Measurements from ENCODE around the gene ZSWIM8.

Gene ZSWIM8

DNA sequence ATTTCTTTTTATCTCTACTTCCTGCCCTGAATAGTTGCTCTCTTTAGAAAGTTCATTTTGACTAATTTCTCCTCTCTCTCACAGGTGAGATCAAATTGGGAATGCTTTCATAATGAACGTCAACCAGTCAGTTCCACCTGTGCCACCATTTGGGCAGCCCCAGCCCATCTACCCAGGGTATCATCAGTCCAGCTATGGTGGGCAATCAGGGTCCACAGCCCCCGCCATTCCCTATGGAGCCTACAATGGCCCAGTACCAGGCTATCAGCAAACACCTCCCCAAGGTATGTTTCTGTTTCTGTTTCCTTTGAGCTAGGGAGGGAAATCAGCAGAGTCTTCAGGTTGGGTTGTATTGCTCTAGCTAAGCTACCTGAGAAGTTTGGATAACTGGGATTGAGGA lies 38.7 kb upstream of the ZSWIM8 start:
- no peak for DNase-seq (ENCODE audit: low spot score)
- TF ChIP-seq CTCF (IDR thresholded peaks at IDR 0.05; ENCODE audit: borderline replicate concordance, control extremely low read depth, extremely low read depth, insufficient read depth, missing control alignments) = no peak

GRCh38 chr10:73750819-73751218 lies 34.6 kb upstream of the ZSWIM8 start:
- no peak for TF ChIP-seq CTCF (IDR thresholded peaks at IDR 0.05; ENCODE audit: borderline replicate concordance, control extremely low read depth, extremely low read depth, insufficient read depth, missing control alignments)
- in situ Hi-C loops (cut with MboI; ENCODE audit: low sequenced_read_pairs, unreplicated experiment) = no loop called here
- no peak for DNase-seq (ENCODE audit: low spot score)

More for the DNA sequence above, 38.7 kb upstream of the ZSWIM8 start:
- in situ Hi-C loops (cut with MboI; ENCODE audit: low sequenced_read_pairs, unreplicated experiment) = no loop called here

DNA sequence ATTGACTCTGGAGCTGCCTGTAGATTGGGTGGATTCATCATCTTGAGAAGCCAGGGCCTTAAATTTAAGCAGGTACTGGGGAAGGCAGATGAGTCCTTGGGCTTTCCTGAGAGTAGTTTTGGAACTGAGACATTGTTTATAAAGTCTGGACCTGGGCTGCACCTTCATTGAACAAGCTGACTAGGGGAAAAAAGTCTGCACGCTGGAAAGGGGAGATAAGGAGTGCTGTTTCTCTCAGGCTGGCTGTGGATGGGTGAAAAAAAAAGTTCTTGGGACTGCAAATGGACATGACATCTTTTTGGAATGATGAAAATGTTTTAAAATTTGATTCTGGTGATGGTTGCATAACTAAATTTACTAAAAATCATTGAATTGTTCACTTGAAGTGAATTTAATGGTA lies 29.2 kb upstream of the ZSWIM8 start:
- in situ Hi-C loops (cut with MboI; ENCODE audit: low sequenced_read_pairs, unreplicated experiment) = no loop called here
- no peak for DNase-seq (ENCODE audit: low spot score)
- no peak for TF ChIP-seq CTCF (IDR thresholded peaks at IDR 0.05; ENCODE audit: borderline replicate concordance, control extremely low read depth, extremely low read depth, insufficient read depth, missing control alignments)

- in situ Hi-C loops (cut with MboI; ENCODE audit: low sequenced_read_pairs, unreplicated experiment) = no loop called here
- no peak for TF ChIP-seq CTCF (IDR thresholded peaks at IDR 0.05; ENCODE audit: borderline replicate concordance, control extremely low read depth, extremely low read depth, insufficient read depth, missing control alignments)
- DNase-seq (ENCODE audit: low spot score) = no peak
These were observed 26.5 kb upstream of the ZSWIM8 start for GRCh38 chr10:73758704-73759511.

- no peak for TF ChIP-seq CTCF (IDR thresholded peaks at IDR 0.05; ENCODE audit: borderline replicate concordance, control extremely low read depth, extremely low read depth, insufficient read depth, missing control alignments)
- in situ Hi-C loops (cut with MboI; ENCODE audit: low sequenced_read_pairs, unreplicated experiment) = no loop called here
- peak; percentile 44 for DNase-seq (ENCODE audit: low spot score)
These were observed 25.8 kb upstream of the ZSWIM8 start for GRCh38 chr10:73759512-73760115.

DNA sequence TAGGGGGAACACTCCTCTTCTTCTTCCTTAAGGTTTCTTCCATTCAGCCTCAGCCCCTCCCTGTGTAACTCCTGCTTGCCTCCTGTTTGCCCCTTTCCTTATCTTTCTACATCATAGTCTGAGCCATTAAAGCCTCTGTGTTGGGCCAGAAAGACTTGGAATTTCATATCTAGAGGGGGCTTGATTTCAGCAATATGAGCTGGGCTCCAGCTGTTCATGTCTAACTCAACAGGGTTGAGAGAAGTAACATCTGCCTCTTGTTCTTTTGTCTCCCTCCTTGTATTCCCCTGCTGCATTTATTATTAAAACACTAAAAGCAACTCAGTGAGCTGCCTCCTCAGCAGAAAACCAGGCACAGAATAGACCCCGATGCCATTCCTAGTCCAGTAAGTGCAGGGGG lies 23.6 kb upstream of the ZSWIM8 start:
- TF ChIP-seq CTCF (IDR thresholded peaks at IDR 0.05; ENCODE audit: borderline replicate concordance, control extremely low read depth, extremely low read depth, insufficient read depth, missing control alignments) = no peak
- DNase-seq (ENCODE audit: low spot score) = no peak
- in situ Hi-C loops (cut with MboI; ENCODE audit: low sequenced_read_pairs, unreplicated experiment) = no loop called here
